Mucosa of gallbladder (tissue), 1 donor: Measurements from ENCODE around the gene ACSS2. TPM values are rescaled to one million over a fixed set of nuclear protein-coding genes. Genes with fewer than 3 reads are reported as not detected.

Experiments
- DNase-seq: peaks from one replicate; pipeline ENCODE4 v3.0.0-alpha.2; 2020; ENCODE audit warnings: low spot score
- total RNA-seq: library from RNA; stranded (reverse); gene quantifications from one replicate; pipeline ENCODE4 v1.2.1, GENCODE V29; 2021
- donor health status: DM: no; HTN: no; CAD: no.

ACSS2 gene
- total RNA-seq, 1 donor from 2014 or later = 98.1 TPM

- no peak for DNase-seq
Measured at GRCh38 chr20:34948030-34948429, 71.6 kb downstream of the ACSS2 start.

GRCh38 chr20:34949120-34949519 lies 72.7 kb downstream of the ACSS2 start:
- DNase-seq = no peak

- DNase-seq = no peak
Measured at GRCh38 chr20:34951252-34951651, 74.8 kb downstream of the ACSS2 start.

- no peak for DNase-seq
Measured at GRCh38 chr20:34951652-34952051, 75.2 kb downstream of the ACSS2 start.

- no peak for DNase-seq
Measured at GRCh38 chr20:34952671-34953070, 76.3 kb downstream of the ACSS2 start.

GRCh38 chr20:34953960-34954359 lies 77.5 kb downstream of the ACSS2 start:
- DNase-seq = no peak

- no peak for DNase-seq
Measured at GRCh38 chr20:34954904-34955230, 78.5 kb downstream of the ACSS2 start.

- DNase-seq = peak; percentile 98
Measured at GRCh38 chr20:34955231-34956040, 79.0 kb downstream of the ACSS2 start, which contains the start of the genes GSS and MYH7B. Gene GSS (minus strand): TSS chr20:34955806. CDS start chr20:34951852, 3,954 bp downstream. Gene MYH7B (plus strand): TSS chr20:34955868. CDS start chr20:34978006, 22,138 bp downstream.

GRCh38 chr20:34956041-34956458 lies 79.6 kb downstream of the ACSS2 start:
- no peak for DNase-seq

- no peak for DNase-seq
Measured at GRCh38 chr20:34956751-34957472, 80.5 kb downstream of the ACSS2 start.

GRCh38 chr20:34964486-34964885 lies 88.1 kb downstream of the ACSS2 start:
- DNase-seq = no peak

GRCh38 chr20:34965051-34965450 lies 88.6 kb downstream of the ACSS2 start:
- DNase-seq = no peak

GRCh38 chr20:34967421-34967820 lies 91.0 kb downstream of the ACSS2 start:
- DNase-seq = no peak

- no peak for DNase-seq
Measured at GRCh38 chr20:34968042-34968775, 91.8 kb downstream of the ACSS2 start.

GRCh38 chr20:34970193-34970840 lies 93.9 kb downstream of the ACSS2 start:
- no peak for DNase-seq

- no peak for DNase-seq
Measured at GRCh38 chr20:34970846-34971560, 94.6 kb downstream of the ACSS2 start.

GRCh38 chr20:34971561-34972235 lies 95.3 kb downstream of the ACSS2 start:
- DNase-seq = no peak

- no peak for DNase-seq
Measured at GRCh38 chr20:34974246-34974645, 97.8 kb downstream of the ACSS2 start.

GRCh38 chr20:34976286-34976685 lies 99.9 kb downstream of the ACSS2 start:
- DNase-seq = no peak
